HepG2 (cell line): ENCODE results near the gene PCBP2. TPM values are rescaled to one million over a fixed set of nuclear protein-coding genes. Genes with fewer than 3 reads are reported as not detected.

Experiments used
- BCLAF1 ChIP-seq: fragments of 450-650 bp; IDR thresholded peaks from 2 replicates; pipeline ENCODE4 v1.6.1; 2017; ENCODE audit warnings: mild to moderate bottlenecking
- BORCS8-MEF2B ChIP-seq: sonication (generic); formaldehyde crosslinking; IDR thresholded peaks from 2 replicates; pipeline ENCODE4 v1.8.0; 2022; ENCODE audit warnings: mild to moderate bottlenecking, missing genetic modification reagents
- GATAD1 ChIP-seq: IDR thresholded peaks from 2 replicates; pipeline ENCODE4 v1.6.1; 2016; ENCODE audit warnings: missing genetic modification reagents, missing compliant biosample characterization
- HMGXB3 ChIP-seq: sonication (generic); formaldehyde crosslinking; IDR thresholded peaks from 2 replicates; pipeline ENCODE4 v1.4.0; 2020; ENCODE audit warnings: missing genetic modification reagents, borderline replicate concordance
- IRF9 ChIP-seq: sonication (generic); formaldehyde crosslinking; IDR thresholded peaks from 2 replicates; pipeline ENCODE4 v1.8.0; 2022; ENCODE audit warnings: missing genetic modification reagents, mild to moderate bottlenecking, borderline replicate concordance
- JUNB ChIP-seq: sonication (generic); formaldehyde crosslinking; IDR thresholded peaks from 2 replicates; pipeline ENCODE4 v1.8.0; 2022; ENCODE audit warnings: missing genetic modification reagents, mild to moderate bottlenecking, borderline replicate concordance
- MAFF ChIP-seq: IDR thresholded peaks from 2 replicates; pipeline ENCODE4 v1.6.1; 2011; ENCODE audit warnings: low read depth, low read length, improper control_type of control experiment
- MLX ChIP-seq: IDR thresholded peaks from 2 replicates; pipeline ENCODE4 v1.6.1; 2016
- RAD51 ChIP-seq: fragments of 450-650 bp; IDR thresholded peaks from 2 replicates; pipeline ENCODE4 v1.6.1; 2016; ENCODE audit warnings: borderline replicate concordance
- SNAI1 ChIP-seq: sonication (generic); formaldehyde crosslinking; IDR thresholded peaks from 2 replicates; pipeline ENCODE4 v1.5.0; 2020; ENCODE audit warnings: mild to moderate bottlenecking, missing genetic modification reagents, borderline replicate concordance
- SRSF4 ChIP-seq: fragments of 200-400 bp; formaldehyde crosslinking; IDR thresholded peaks from one replicate; pipeline ENCODE4 v1.6.1; 2018; ENCODE audit warnings: mild to moderate bottlenecking, low read depth, low read length, moderate library complexity; ENCODE audit not compliant: poor library complexity, severe bottlenecking
- THAP11 ChIP-seq: IDR thresholded peaks from 2 replicates; pipeline ENCODE4 v1.6.1; 2016; ENCODE audit warnings: missing biosample characterization, missing genetic modification reagents
- THAP8 ChIP-seq: sonication (generic); formaldehyde crosslinking; IDR thresholded peaks from 2 replicates; pipeline ENCODE4 v1.5.1; 2020; ENCODE audit warnings: missing genetic modification reagents, mild to moderate bottlenecking, borderline replicate concordance
- ZIK1 ChIP-seq: sonication (generic); formaldehyde crosslinking; IDR thresholded peaks from 2 replicates; pipeline ENCODE4 v1.5.0; 2020; ENCODE audit warnings: mild to moderate bottlenecking, low read depth, missing genetic modification reagents, borderline replicate concordance
- ZKSCAN1 ChIP-seq: fragments of 150-350 bp; IDR thresholded peaks from 2 replicates; pipeline ENCODE4 v1.6.1; 2014; ENCODE audit warnings: low read length
- ZNF580 ChIP-seq: IDR thresholded peaks from 2 replicates; pipeline ENCODE4 v1.6.1; 2016; ENCODE audit warnings: low read depth, borderline replicate concordance
- ZNF614 ChIP-seq: IDR thresholded peaks from 2 replicates; pipeline ENCODE4 v1.6.1; 2018; ENCODE audit warnings: missing biosample characterization, missing genetic modification reagents, inconsistent platforms, borderline replicate concordance
- ZNF670 ChIP-seq: sonication (generic); formaldehyde crosslinking; IDR thresholded peaks from 2 replicates; pipeline ENCODE4 v1.8.0; 2022; ENCODE audit warnings: mild to moderate bottlenecking, missing genetic modification reagents, borderline replicate concordance
- polyA plus RNA-seq, 8 experiments: library from polyadenylated mRNA; depleted of rRNA in 3 of 8; stranded (reverse) in 7 of 8; unstranded in 1 of 8; fragments of >200 nt; fragmentation: Illumina TruSeq in 4 of 8; extraction: Trizol in 4 of 8; gene quantifications; 2 replicates each; pipeline versions ENCODE4 v1.2.1 to v1.2.3, GENCODE V29; 2011 to 2016; ENCODE audit warnings: low read depth in 4 of 8, missing spikeins in 1 of 8, mixed read lengths in 1 of 8; ENCODE audit not compliant: insufficient read depth in 1 of 8
- total RNA-seq, 5 experiments: library from RNA; depleted of rRNA; stranded (reverse); fragments of >200 nt; fragmentation: Illumina TruSeq; extraction: Trizol; gene quantifications; 2 replicates each; pipeline ENCODE4 v1.2.3, GENCODE V29; 2016; ENCODE audit warnings: low read depth in 1 of 5

Gene PCBP2
- total and polyA plus RNA-seq, 2 of the 13 experiments (the other 11 are each of a cell fraction or from before 2014, with no cell fraction given) = 154 to 345 TPM

- TF ChIP-seq THAP11 (CRISPR knock-in tag) (peak; percentile 40; the same call in 1 of the 2 replicates), ZKSCAN1 (no peak), THAP8 (no peak), JUNB (CRISPR knock-in tag) (no peak), SRSF4 (no peak), RAD51 (peak; percentile 52; the same call in 1 of the 2 replicates), ZIK1 (CRISPR knock-in tag) (no peak), SNAI1 (CRISPR knock-in tag) (no peak), ZNF614 (CRISPR knock-in tag) (no peak), BCLAF1 (no peak), GATAD1 (0 out of 2 replicates have a peak, but pooled peaks have one; percentile 26), MAFF (no peak), HMGXB3 (CRISPR knock-in tag) (0 out of 2 replicates have a peak, but pooled peaks have one; percentile 41), MLX (CRISPR knock-in tag) (peak; percentile 66; the same call in 1 of the 2 replicates), ZNF670 (CRISPR knock-in tag) (no peak), IRF9 (no peak), BORCS8-MEF2B (no peak), ZNF580 (CRISPR knock-in tag) (peak; percentile 43; the same call in 1 of the 2 replicates)
Measured at GRCh38 chr12:53495903-53496751, 44.2 kb downstream of the PCBP2 start (continued).
